ENCODE data around the gene RAB13. TPM values are rescaled to one million over a fixed set of nuclear protein-coding genes. Genes with fewer than 3 reads are reported as not detected.
"Not testable (repeated sequence)": the region's sequence is repeated elsewhere in the genome, so short reads cannot be mapped to it uniquely, and the experiment has no call there.

Gene RAB13
- total RNA-seq, 1 donor = 103 TPM

DNA sequence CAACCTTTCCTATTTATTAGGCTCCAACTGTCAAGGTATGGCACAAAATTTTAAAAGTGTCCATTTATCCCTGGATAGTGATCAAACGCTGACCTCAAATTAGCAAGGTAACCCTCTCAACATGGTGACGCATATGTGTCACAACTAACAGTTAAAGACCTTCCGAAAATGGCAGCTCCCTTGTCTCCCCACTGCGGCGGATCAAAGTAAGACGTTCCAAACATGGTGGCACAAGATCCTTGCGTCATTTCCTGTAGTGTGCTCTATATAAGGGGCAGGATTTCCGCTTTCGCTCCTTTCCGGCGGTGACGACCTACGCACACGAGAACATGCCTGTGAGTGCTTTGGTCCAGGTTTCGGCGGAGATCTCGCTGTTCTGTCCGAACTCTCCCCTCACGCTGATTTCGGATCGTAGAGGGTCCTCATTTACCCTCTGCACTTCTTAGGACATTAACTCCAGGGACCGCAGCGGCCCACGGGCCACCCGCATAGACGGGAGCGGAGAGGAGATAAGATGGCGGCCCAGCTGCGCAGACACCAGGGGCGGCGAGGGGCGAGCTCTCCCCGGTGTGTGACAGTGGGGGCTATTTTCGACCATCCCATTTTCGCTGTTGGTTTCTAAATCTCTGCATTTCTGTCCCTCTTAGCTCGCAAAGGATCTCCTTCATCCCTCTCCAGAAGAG is 4.5 kb upstream of the RAB13 start, which contains the start of gene RPS27:
RPS27 (plus strand) TSS at position 295 of the 683 bp plus-strand sequence; CDS start at position 330, 35 bp downstream.
- H3K4me3 ChIP-seq (ENCODE audit: low read depth, low read length) = peak within 1 kb of the TSS; percentile 90
- TF ChIP-seq, protein P1, sequence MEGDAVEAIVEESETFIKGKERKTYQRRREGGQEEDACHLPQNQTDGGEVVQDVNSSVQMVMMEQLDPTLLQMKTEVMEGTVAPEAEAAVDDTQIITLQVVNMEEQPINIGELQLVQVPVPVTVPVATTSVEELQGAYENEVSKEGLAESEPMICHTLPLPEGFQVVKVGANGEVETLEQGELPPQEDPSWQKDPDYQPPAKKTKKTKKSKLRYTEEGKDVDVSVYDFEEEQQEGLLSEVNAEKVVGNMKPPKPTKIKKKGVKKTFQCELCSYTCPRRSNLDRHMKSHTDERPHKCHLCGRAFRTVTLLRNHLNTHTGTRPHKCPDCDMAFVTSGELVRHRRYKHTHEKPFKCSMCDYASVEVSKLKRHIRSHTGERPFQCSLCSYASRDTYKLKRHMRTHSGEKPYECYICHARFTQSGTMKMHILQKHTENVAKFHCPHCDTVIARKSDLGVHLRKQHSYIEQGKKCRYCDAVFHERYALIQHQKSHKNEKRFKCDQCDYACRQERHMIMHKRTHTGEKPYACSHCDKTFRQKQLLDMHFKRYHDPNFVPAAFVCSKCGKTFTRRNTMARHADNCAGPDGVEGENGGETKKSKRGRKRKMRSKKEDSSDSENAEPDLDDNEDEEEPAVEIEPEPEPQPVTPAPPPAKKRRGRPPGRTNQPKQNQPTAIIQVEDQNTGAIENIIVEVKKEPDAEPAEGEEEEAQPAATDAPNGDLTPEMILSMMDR (IDR thresholded peaks at IDR 0.05; ENCODE audit: insufficient read depth, low read length) = no peak
- peak; percentile 99 for DNase-seq (ENCODE audit: low read depth)

DNA sequence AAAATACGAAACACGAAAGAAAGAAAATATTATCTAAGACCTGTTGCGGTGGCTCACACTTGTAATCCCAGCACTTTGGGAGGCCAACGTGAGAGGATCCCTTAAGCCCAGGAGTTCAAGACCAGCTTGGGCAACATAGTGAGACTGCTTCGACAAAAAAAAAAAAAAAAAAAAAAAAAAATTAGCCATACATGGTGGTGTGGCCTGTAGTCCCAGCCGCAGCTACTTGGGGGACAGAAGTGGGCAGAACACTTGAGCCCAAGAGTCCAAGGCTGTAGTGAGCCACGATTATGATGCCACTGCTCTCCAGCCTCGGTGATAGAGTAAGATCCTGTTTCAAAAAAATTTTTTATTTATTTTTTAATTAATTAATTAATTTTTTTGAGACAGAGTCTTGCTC is 1.5 kb upstream of the RAB13 start:
- H3K4me3 ChIP-seq (ENCODE audit: low read depth, low read length) = no peak overlapping the region
- TF ChIP-seq, protein P1 (IDR thresholded peaks at IDR 0.05; ENCODE audit: insufficient read depth, low read length) = no peak
- no peak for DNase-seq (ENCODE audit: low read depth)

DNA sequence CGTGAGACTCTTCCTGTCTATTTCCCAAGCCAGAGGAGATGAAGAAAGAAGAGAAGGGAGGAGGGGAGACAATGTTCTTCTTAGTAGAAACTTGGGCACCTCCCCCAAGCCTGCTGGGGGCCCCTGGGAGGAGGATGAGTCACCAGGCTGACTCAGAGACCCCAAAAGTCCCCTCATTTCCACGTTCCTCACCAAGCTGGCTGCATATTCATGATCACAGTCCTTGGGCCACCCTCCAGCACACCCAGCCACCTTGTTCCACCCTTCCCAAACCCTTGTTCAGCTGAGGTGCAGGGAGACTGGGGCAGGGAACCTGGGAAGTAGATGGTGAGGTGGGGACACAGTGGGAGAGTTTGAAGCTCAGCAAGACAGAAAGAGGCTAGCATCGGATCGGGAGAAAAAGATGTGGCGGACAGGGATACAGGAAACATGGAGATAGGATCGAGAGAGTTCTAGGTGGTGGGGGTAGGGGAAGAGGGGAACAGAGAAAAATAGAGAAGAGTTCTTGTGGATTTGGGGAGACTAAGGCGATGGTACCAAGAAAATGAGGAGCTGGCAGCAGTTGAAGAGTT is 712 bp downstream of the RAB13 start:
- TF ChIP-seq, protein P1 (IDR thresholded peaks at IDR 0.05; ENCODE audit: insufficient read depth, low read length) = no peak
- peak; percentile 70 for DNase-seq (ENCODE audit: low read depth)
- peak overlapping the region; percentile 96 for H3K4me3 ChIP-seq (ENCODE audit: low read depth, low read length)

DNA sequence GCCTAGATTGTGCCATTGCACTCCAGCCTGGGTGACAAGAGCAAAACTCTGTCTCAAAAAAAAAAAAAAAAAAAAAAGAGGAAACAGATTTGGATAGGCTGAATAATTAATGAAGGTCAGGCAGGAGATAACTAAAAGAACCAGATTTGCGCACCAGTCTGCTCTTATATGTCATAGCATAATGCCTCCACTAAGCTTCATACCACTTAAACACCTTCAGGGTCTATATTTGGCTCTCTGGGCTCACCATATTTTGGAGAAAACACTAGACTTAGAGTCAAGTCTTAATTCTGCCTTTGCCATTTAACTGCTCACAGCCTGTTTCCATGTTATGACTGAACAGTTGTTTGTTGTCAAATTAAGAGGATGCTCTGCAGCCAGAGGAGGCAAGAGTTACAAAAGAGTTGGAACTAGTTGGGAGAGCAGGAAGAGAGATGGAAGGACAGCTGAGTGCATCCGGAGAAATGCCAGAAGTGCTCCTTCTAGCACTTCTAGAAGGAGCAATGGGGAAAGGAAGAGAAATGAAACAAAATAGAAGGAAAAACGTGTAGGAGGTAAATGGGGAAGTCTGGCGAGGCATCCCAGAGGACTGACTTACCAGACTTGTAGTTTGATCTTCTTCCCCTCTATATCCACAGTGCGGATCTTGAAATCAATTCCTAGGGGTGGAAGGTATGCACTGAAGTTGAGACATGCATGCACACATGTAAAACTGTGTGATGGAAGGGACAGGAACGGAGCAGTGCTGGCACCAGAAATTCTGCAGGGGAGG is 1.8 kb downstream of the RAB13 start:
- TF ChIP-seq, protein P1 (IDR thresholded peaks at IDR 0.05; ENCODE audit: insufficient read depth, low read length) = no peak
- H3K4me3 ChIP-seq (ENCODE audit: low read depth, low read length) = peak overlapping the region; percentile 96
- no peak for DNase-seq (ENCODE audit: low read depth)

DNA sequence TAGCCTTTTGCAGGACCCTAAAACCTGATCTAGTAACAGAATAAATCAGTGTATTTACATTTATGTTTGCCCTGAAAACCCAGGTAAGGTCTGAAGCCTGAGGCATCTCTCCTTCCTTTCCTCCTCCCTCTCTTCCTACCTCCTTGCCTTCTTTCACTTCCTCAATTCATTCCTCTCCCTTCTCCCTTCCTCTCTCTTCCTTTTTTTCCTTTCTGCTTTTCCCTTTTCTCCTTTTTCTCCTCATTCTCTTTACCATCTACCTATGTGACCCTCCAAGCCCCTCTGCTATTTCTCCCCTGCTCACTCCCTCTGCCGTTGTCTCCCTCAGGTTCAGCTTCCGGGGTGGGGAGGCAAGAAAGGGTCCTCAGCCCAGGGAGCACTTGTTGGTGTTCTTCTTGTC is 4.4 kb downstream of the RAB13 start:
- H3K4me3 ChIP-seq (ENCODE audit: low read depth, low read length); DNase-seq (ENCODE audit: low read depth): not testable (repeated sequence)

DNA sequence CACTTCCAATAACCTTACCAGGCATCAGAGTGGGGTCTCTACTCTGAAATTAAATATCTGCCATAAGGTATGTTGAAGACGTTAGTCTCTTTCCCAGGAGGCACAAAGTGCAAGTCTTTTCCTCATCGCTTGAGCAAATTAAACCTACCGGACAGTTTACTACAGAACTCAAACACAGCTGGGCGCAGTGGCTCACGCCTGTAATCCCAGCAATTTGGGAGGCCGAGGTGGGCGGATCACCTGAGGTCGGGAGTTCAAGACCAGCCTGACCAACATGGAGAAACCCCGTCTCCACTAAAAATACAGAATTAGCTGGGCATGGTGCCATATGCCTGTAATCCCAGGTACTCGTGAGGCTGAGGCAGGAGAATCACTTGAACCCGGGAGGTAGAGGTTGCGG is 7.0 kb downstream of the RAB13 start:
- not testable (repeated sequence) for H3K4me3 ChIP-seq (ENCODE audit: low read depth, low read length); DNase-seq (ENCODE audit: low read depth)

DNA sequence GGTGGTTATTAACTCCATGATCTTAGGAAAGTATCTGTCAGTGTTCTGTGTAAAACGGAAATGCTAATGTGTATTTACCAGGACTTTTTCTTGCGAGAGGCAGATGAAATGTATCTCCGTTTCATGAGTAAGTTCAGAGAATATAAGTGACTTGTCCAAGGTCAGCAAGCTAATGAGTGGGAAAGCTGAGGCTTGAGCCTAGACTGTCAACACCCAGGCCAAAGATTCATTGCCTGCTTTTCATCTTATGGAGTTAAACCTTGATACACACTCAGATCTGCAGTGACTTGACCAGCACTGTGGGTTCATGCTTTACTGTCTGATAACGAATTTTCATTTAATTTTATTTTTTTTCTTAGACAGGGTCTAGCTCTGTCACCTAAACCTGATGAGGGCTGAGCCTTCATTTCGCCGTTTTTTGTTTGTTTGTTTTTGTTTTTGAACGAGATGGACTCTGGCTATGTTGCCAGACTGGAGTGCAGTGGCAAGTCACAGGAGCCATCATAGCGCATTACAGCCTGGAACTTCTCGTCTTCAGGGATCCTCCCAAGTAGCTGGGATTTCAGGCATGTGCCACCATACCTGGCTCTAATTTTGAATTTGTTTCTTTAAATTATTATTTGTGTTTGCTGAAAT is 7.7 kb downstream of the RAB13 start:
- no peak for DNase-seq (ENCODE audit: low read depth)
- peak overlapping the region; percentile 98 for H3K4me3 ChIP-seq (ENCODE audit: low read depth, low read length)
- TF ChIP-seq, protein P1 (IDR thresholded peaks at IDR 0.05; ENCODE audit: insufficient read depth, low read length) = no peak

Measured in fibroblast of the aortic adventitia (primary cell).